Frontal cortex (tissue), 4 donors: ENCODE data around the gene DTWD2. TPM values are rescaled to one million over a fixed set of nuclear protein-coding genes. Genes with fewer than 3 reads are reported as not detected.
A peak's percentile ranks its signal among the peaks of the same experiment; 100 is the strongest.
"Not testable (repeated sequence)": the region's sequence is repeated elsewhere in the genome, so short reads cannot be mapped to it uniquely, and the experiment has no call there.

Source experiments
- DNase-seq, 2 donors: peaks; one replicate each; pipeline ENCODE4 v3.0.0; 2012; ENCODE audit warnings: low spot score in 2 of 2
- FAIRE-seq: peaks from 2 replicates; lab custom pipeline; 2012; peaks lifted over from hg19 to GRCh38; lab: Jason Lieb, UNC
- total RNA-seq: library from RNA; depleted of rRNA; stranded (reverse); fragments of >200 nt; gene quantifications from one replicate; pipeline ENCODE4 v1.2.3, GENCODE V29; 2014
- donor health status: control.
- donor health status: control.
- donor health status: control.

The DTWD2 gene
- total RNA-seq, 1 donor from 2014 or later, result 11.8 TPM

DNA sequence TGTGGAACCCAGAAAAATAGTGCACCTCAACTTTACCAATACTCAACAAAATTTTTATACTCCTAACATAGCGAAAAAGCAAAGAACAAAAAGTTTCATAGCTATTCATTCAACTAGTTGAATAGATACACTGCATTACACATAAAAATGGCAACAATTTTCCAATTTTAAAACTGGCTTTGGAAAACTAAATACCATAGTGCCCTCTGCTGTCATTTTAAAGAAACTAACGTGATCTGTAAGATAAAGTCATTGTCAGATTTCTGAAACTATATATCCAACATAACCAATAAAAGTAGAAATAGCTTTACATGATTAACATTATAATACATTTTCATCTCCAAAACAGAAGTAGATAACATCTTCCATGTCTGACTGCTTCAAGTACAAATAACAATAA lies 31.6 kb downstream of the DTWD2 start:
- peak; percentile 52 for FAIRE-seq

DNA sequence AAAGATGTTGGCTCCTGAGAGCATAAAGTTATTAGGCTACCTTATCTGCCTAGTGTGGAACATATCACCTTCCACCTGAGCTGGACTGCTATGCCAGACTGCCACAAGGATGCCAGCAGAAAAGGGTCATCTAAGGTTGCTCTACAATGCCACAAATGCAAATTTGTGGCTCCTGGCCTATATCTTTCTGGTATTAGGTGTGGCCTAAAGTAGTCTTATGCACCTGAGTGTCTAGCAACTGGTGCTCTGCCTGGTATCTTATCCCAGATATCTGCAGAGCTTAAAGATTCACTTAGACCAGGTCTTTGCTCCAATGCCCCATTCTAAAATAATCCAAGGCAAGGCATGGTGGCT lies 34.7 kb downstream of the DTWD2 start:
- no peak for DNase-seq
- FAIRE-seq, result no peak

More for the DNA sequence above, 31.6 kb downstream of the DTWD2 start:
- DNase-seq, result peak in 1 of 2 donors; percentile 11

DNA sequence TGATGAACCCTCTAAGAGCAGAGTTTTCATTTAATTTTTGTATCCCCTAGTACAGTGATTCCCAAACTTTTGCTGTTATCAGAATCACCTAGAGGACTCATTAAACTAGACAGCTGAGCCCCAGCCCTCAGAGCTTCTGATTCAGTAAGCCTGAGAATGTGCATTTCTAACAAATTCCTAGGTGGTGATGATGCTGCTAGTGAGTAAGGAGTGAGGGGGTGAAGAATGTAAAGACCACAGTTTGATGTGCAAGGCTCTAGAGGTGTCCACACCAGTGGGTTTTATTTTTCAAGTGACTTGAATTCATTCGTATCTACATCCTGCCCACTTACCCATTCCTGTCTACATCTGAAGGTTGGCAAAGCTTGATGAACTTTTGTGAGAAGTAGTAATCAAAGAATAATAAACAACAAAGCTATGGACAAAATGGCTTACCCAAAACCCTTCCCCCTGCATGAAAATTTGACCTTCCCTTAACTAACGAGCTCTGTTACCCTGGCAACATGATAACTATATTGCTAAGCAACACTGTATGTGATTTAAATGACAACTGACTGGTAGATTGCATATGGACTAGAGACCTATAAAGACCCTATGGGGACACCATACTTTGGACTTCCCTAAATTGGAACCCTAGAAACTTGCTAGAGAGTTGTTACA lies 35.2 kb downstream of the DTWD2 start:
- no peak for DNase-seq
- FAIRE-seq, result no peak

DNA sequence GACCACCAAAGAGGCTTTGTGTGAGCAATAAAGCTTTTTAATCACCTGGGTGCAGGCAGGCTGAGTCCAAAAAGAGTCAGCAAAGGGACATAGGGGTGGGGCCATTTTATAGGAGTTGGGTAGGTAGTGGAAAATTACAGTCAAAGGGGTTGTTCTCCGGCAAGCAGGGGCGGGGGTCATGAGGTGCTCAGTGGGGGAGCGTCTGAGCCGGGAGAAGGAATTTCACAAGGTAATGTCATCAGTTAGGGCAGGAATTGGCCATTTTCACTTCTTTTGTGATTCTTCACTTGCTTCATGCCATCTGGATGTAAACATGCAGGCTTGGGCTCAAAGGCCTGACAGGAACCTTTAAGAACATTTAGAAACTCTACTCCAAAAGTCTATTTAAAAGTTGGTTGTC lies 36.0 kb downstream of the DTWD2 start:
- DNase-seq, FAIRE-seq: not testable (repeated sequence)

DNA sequence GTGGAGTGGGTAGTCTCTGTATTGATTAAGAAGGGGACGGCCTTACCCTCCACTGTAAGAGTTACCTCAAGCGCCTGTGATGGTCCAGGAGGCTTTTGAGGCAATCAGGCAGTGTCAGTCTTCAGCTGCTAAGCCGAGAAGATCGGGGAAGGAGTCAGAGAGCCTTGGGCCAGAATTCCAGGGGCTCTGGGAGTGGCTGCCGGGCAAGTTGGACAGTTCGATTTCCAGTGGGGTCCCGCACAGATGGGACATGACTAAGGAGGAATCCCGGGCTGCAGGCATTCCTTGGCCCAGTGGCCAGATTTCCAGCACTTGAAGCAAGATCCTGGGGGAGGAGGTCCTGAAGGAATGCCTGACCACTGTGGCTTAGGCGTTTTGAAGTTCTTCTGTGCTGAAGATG lies 38.0 kb downstream of the DTWD2 start:
- FAIRE-seq, result not testable (repeated sequence)

DNA sequence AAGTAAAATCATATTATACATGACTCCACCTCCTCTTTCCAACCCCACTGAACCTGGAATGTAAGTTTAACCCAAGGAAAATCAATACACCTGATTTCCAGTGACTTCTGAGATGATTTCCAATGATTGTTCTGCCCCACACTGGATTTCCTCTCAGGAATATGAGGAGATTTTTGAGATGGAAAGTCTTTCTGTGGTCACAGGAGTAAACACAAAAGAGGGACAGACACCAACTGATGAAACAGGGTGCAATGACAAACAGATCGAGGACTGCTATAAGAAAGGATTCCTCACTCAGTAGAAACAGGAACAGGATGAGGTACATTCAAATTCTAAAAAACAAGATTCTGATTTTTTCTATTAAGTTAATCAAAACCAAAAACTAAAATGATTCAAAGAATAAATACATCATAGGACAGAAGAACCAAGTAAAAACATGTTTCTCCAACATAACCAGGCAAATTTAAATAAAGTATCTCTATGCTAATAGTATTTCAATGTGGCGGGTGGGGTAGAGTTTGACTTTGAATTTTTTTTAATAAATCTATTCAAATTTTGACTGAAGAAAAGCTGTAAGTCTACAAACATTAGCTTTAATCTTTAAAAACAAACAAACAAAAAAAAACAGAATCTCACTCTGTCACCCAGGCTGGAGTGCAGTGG lies 42.1 kb downstream of the DTWD2 start:
- FAIRE-seq (no peak), DNase-seq (no peak)

More for the DNA sequence above, 38.0 kb downstream of the DTWD2 start:
- DNase-seq, result not testable (repeated sequence)

DNA sequence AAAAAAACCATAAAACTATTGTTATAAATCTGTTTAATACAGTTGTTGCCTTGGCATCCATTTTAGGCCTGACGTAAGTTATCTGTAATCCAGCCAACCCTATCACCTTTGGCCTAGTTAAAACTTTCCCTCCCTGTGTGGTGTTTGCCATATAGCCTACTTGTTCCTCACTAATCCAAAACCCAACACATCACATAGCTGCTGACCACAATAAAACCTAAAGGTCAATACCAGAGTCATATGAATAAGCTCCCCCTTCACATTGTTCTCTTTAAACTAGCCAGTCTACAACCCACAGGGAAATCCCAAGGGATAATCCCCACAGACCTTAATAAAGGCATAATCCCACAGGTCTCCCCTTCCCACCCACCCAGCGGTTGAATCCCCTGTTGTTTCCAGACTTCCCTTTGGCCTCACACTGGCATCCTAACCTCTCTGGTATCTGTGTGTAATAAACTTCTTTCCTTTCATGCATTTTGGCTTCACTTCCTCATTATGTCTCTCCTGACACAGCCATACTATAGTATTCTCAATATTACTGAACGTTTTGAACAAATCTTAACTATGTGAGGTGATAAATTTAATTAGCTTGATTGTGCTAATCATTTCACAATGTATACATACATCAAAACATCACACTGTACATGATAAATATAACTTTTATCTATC lies 50.8 kb downstream of the DTWD2 start:
- DNase-seq (no peak), FAIRE-seq (no peak)

DNA sequence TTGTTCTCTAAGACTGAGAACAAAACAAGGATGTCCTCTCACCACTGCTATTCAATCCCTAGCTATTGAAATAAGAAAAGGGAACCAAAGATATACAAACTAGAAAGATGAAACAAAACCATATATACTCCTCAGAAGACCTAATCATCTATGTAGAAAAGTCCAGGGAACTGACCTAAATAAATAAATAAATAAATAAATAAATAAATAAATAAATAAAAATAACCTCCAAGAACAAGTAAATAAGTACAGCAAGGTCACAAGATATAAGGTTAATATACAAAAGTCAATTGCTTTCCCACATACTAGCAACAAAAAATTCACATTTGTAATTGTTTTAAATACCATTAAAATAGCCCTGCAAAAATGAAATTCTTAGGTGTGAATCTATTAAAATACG lies 54.6 kb downstream of the DTWD2 start:
- DNase-seq (no peak), FAIRE-seq (peak; percentile 51)

DNA sequence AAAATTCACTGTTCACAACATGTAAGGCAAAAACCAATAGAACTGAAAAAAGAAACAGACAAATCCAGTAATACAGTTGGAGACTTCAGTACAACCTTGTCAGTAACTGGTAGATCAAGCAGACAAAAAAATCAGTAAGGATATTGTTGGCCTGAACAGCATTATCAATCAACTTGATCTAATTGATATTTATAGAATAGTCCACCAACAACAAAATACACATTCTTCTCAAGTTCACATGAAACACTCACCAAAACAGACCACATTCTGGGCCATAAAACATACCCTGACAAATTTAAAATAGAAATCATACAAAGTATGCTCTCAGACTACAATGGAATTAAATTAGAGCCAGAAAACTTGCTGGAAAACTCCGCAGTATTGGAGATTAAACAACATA lies 56.8 kb downstream of the DTWD2 start:
- FAIRE-seq (no peak), DNase-seq (no peak)

DNA sequence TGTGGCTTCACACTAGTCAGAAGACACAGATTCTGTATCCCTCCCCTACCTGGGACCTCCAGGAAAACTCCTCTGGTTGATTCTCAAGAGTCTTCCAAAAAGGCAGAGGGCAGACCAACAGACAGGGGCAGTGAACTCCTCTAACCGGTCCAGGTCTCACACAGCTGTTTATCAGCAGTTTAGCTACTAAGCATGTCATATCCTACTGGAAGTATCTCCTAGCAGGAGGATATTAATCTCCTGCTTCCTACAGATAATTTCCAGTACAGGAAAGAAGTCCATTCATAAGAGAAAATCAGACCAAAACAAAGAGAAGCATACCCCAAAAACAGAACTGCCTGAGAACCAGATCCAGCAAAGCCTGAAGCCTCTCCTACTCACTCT lies 64.3 kb downstream of the DTWD2 start:
- DNase-seq, result no peak
- FAIRE-seq, result no peak

DNA sequence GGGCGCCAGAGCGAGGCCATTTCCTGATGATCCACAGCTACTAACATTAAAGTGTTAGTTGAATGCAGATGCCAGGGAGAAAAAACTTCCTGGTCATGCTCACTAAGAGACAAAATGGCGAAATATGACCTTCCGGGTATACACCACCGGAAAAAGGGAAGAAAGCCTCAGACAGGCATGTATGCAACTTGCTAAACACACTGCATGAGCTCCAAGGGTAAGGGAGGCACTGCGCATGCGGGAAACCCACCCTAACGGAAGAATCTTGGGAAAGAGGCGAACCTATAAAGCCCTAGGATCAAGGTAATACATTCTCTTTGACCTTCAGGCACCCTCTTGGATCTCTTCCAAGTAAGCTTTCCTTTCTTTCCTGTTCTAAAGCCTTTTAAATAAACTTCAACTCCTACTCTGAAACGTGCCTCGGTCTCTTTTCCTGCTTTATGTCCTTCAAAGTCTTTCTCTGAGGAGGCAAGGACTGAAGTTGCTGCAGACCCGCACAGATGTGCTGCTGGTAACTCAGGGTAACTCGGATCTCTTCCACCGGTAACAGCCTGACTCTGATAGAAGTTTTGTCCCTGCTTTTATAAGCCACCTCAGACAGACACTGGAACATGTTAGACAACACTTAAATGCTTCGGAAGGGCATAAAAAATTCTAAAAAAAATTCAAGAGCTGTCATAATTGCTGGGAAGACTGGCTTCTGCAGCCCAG lies 64.9 kb downstream of the DTWD2 start:
- DNase-seq (no peak), FAIRE-seq (no peak)

DNA sequence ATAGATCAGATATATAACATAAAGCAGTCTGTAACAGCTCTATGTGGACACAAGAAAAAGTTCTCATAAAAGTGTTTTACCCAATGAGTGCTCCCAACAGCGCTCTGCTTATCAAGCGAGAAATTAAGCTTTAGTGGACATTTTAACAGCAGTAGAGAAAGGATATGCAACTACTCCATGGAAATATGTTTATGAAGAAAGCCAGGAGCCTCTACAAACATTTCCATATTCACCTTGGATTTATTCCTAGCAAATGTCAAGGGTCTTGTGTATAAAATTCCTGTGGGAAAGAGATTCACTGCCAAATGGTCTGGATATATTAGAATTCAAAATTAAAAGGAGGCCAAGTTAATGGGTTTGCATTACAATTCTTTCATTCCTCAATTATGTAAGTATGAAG lies 66.5 kb downstream of the DTWD2 start:
- FAIRE-seq (no peak), DNase-seq (no peak)

DNA sequence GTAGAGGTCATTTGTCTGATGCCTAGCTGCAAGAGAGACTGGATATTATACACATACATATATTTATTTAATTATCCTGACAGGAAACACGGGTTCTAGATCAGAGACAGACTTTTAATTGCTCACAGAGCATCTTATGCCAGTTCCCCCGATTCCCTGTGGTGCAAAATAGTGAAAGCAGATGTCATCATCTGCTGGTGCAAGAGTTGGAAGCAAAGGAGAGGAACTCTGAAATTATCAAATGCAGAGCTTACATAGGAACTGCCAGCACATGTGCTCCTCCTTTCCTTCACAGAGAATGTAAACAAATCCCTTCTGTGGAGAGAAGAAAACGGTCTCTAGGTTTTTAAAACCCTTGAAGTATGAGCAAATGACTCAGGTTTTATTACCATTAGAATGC lies 69.3 kb downstream of the DTWD2 start:
- no peak for DNase-seq
- no peak for FAIRE-seq

DNA sequence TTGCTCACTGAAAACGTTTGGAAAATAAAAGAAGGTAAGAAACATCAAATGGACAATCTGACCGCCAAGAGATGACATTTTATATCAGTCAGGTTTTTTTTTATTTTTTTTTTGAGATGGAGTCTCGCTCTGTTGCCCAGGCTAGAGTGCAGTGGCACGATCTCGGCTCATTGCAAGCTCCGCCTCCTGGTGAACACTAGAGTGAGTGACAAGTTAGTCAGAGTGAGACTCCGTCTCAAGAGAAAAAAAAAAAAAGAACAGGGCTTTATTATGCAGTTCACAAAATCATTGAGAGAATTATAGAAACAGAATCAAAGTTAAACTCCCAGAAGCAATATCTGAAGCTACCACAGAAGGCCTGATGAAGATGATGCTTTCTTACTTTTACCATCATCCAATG lies 70.1 kb downstream of the DTWD2 start:
- DNase-seq (no peak), FAIRE-seq (no peak)

DNA sequence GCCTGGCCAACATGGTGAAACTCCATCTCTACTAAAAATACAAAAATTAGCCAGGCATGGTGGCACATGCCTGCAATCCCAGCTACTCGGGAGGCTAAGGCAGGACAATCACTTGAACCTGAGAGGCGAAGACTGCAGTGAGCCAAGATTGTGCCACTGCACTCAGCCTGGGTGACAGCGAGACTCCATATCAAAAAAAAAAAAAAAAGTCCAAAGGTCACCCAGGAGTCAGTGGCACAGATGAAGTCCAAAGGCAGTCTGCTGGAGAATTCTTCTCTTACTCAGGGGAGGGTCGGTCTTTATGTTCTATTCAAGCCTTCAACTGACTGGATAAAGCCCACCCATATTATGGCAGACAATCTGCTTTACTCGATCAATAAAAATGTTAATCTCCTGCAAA lies 80.8 kb downstream of the DTWD2 start:
- not testable (repeated sequence) for FAIRE-seq, DNase-seq

DNA sequence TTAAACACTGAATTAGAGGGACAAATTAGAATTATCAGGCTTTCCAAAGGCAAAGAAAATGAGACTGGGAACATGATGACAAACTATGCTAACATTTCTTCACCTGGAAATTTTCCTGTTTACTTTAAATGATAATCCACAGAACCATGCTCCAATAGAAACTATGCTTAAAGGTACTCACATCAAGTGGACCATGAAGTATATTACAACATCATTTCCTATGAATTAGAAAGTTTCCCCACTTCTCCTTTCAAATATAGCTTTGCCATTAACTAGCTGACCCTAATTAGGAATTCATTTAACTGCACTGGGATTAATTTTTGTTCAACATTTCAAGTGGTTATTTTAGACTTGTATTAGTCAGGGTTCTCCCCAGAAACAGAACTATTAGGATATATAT lies 81.4 kb downstream of the DTWD2 start:
- no peak for DNase-seq

DNA sequence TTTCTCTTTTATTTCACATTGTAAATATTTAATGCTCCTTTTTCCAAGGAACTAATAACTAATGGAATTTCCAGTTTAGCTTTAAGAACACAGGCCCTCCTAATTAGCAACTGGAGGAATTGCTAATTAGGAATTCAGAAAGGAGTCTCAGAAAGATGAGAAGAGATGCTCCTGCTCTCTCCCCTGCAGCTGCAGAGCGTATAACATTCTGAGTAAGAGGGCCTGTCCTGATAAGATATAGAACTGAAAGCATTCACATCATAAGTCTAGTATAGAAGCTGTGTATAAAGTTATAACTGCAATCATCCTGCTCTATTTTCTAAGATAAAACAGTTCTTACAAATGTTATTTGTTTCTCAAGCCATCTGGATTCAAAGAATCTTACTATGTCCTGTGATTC lies 83.2 kb downstream of the DTWD2 start:
- FAIRE-seq, result no peak
- no peak for DNase-seq

More for the DNA sequence above, 81.4 kb downstream of the DTWD2 start:
- FAIRE-seq, result no peak

DNA sequence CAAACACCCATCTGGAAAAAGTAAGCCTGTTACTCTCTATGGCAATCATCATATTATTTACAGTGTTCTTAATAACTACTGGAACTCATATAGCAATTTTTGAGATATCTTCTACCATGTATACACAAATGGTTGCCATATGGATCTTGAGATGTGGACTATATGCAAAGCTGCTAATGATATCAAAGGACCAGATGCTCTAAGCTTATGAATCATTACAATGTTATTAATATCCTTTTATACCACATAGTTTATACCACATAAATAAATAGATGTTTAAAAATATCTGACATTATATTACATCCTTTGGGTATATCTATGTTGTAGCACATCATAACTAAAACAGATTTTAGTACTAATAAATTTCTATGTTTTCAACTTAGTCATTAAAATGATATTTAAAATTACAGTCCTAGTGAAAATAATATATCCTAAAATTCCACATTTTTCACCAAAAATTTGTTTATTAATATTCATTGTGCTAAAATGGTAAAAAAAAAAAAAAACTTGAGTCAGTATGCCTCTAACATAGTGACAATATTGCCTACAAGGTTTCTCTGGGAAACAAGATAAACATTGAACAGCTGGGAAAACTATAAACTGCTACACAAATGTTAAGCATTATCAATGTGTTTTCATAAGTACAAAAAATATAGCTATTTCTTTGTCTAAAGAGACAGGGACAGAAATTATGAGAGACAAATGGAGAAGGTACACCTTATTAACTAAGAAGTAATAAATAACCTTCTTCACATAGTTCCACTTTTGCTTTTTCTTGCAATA lies 85.5 kb downstream of the DTWD2 start:
- DNase-seq, result no peak
- peak; percentile 83 for FAIRE-seq

DNA sequence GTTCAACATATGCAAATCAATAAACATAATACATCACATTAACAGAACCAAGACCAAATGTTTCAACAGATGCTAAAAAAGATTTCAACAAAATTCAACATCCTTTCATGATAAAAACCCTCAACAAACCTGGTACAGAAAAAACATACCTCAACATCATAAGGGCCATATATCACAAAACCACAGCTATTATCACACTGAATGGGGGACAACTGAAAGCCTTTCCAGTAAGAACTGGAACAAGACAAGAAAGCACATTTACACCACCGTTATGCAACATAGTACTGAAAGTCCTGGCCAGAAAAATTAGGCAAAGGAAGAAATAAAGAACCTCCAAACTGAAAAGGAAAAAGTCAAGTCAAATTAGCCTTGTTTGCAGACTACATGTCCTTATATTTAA lies 93.6 kb downstream of the DTWD2 start:
- FAIRE-seq, result no peak
- no peak for DNase-seq

DNA sequence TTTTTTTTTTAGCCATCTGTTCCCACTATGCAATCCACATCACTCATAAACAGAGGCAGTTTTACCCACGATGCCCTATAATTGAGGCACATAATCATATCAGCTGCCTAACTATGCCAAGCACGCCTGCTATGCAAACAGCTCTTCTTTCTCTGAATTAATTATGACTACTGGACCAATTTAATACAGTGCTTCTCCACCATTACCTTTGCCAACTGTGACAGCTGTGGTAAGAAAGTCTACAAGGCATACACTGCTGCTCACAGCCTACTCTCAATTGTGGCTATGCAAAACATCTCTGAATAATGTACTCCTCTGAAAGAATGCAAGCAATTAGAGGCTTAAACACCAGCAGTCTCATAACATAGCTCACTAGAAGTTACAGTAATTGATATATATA lies 97.1 kb downstream of the DTWD2 start:
- FAIRE-seq (no peak), DNase-seq (no peak)
